SK-N-SH (cell line): Measurements from ENCODE around the gene ANO2. TPM values are rescaled to one million over a fixed set of nuclear protein-coding genes. Genes with fewer than 3 reads are reported as not detected.

ENCODE experiments used
- CTCF ChIA-PET: fragments of 300-600, 350-600 bp; formaldehyde crosslinking; extraction: SDS; loops from one replicate; lab custom pipeline; 2021; lab: Yijun Ruan, JAX
- POLR2A ChIA-PET: fragments of 350-600 bp; sonication (Branson Sonifier 250); formaldehyde crosslinking; extraction: SDS; loops from one replicate; lab custom pipeline; 2020; ENCODE audit warnings: antibody characterized with exemption, inconsistent platforms; lab: Yijun Ruan, JAX
- DNase-seq: peaks from one replicate; pipeline ENCODE4 v3.0.0; 2012
- H2AFZ ChIP-seq: fragments of 200-600 bp; sonication (generic); 2 replicates; pipeline ENCODE4 v1.8.1; 2016; ENCODE audit warnings: antibody characterized with exemption, mild to moderate bottlenecking, low read depth
- H3F3A ChIP-seq: fragments of 200-600 bp; sonication (generic); replicated peaks from 2 replicates; pipeline ENCODE3; 2016; ENCODE audit warnings: antibody characterized with exemption, mild to moderate bottlenecking; ENCODE audit not compliant: insufficient read depth
- H3K27ac ChIP-seq, 2 experiments: fragments of 200-500 bp in 1 of 2; fragments of 200-600 bp in 1 of 2; sonication (Bioruptor generic) in 1 of 2; sonication (generic), shearing (Covaris generic) in 1 of 2; 2 replicates each; pipeline versions ENCODE4 v1.5.1 to v1.6.1; 2014 to 2016; ENCODE audit warnings: low read depth in 2 of 2, inconsistent platforms in 1 of 2, low read length in 1 of 2, mild to moderate bottlenecking in 1 of 2, mixed read lengths in 1 of 2
- H3K27me3 ChIP-seq: fragments of 200-600 bp; sonication (generic), shearing (Covaris generic); 2 replicates; pipeline ENCODE4 v1.6.1; 2016; ENCODE audit warnings: mixed run types; ENCODE audit not compliant: insufficient read depth
- H3K36me3 ChIP-seq, 2 experiments: fragments of 200-500 bp in 1 of 2; fragments of 200-600 bp in 1 of 2; sonication (Bioruptor generic) in 1 of 2; sonication (generic) in 1 of 2; replicated peaks in 1 of 2; 2 replicates each; pipeline versions ENCODE3 to v1.5.1; 2014 to 2016; ENCODE audit warnings: low read length in 1 of 2, mild to moderate bottlenecking in 1 of 2; ENCODE audit not compliant: insufficient read depth in 2 of 2, control insufficient read depth in 1 of 2
- H3K4me1 ChIP-seq, 2 experiments: fragments of 200-500 bp in 1 of 2; fragments of 200-600 bp in 1 of 2; sonication (Bioruptor generic) in 1 of 2; sonication (generic), shearing (Covaris generic) in 1 of 2; 2 replicates each; pipeline versions ENCODE4 v1.5.1 to v1.6.1; 2014 to 2016; ENCODE audit warnings: low read depth in 1 of 2, low read length in 1 of 2, mixed run types in 1 of 2; ENCODE audit not compliant: insufficient read depth in 2 of 2, control insufficient read depth in 1 of 2
- H3K4me2 ChIP-seq: fragments of 200-600 bp; sonication (generic), shearing (Covaris generic); 2 replicates; pipeline ENCODE4 v1.6.1; 2017; ENCODE audit warnings: mixed run types
- H3K4me3 ChIP-seq, 2 experiments: fragments of 200-500 bp in 1 of 2; fragments of 200-600 bp in 1 of 2; sonication (Bioruptor generic) in 1 of 2; sonication (generic), shearing (Covaris generic) in 1 of 2; 2 replicates each; pipeline versions ENCODE4 v1.5.1 to v1.8.1; 2014 to 2016; ENCODE audit warnings: low read depth in 2 of 2, inconsistent platforms in 1 of 2, low read length in 1 of 2, mild to moderate bottlenecking in 1 of 2, mixed read lengths in 1 of 2, moderate library complexity in 1 of 2
- H3K79me2 ChIP-seq: fragments of 200-600 bp; sonication (generic); 2 replicates; pipeline ENCODE4 v1.8.1; 2017; ENCODE audit warnings: mild to moderate bottlenecking; ENCODE audit not compliant: insufficient read depth
- H3K9ac ChIP-seq: fragments of 200-600 bp; sonication (generic); 2 replicates; pipeline ENCODE4 v1.6.1; 2017; ENCODE audit warnings: mixed run types
- H3K9me2 ChIP-seq: fragments of 200-600 bp; sonication (generic); 2 replicates; pipeline ENCODE4 v1.6.1; 2017; ENCODE audit warnings: mixed run types
- H3K9me3 ChIP-seq: fragments of 200-600 bp; sonication (generic); 2 replicates; pipeline ENCODE4 v1.6.1; 2017; ENCODE audit warnings: mixed run types, mild to moderate bottlenecking, moderate library complexity
- H4K20me1 ChIP-seq: fragments of 200-600 bp; sonication (generic); 2 replicates; pipeline ENCODE4 v1.6.1; 2017; ENCODE audit warnings: mild to moderate bottlenecking, mixed run types; ENCODE audit not compliant: insufficient read depth
- CHD2 ChIP-seq: fragments of 150-350 bp; IDR thresholded peaks from 2 replicates; pipeline ENCODE4 v1.6.1; 2018; ENCODE audit warnings: low read length; ENCODE audit not compliant: partially characterized antibody
- CTCF ChIP-seq: fragments of 200-600 bp; sonication (generic); IDR thresholded peaks from 2 replicates; pipeline ENCODE4 v1.6.1; 2017; ENCODE audit warnings: antibody characterized with exemption, mild to moderate bottlenecking, moderate library complexity
- ELF1 ChIP-seq: IDR thresholded peaks from 2 replicates; pipeline ENCODE4 v1.4.0; 2012
- EP300 ChIP-seq, 2 experiments: IDR thresholded peaks; 2 replicates each; pipeline versions ENCODE4 v1.4.0 to v1.6.1; 2012; ENCODE audit warnings: borderline replicate concordance in 1 of 2, low read depth in 1 of 2, low read length in 1 of 2
- FOSL2 ChIP-seq: IDR thresholded peaks from 2 replicates; pipeline ENCODE4 v1.4.0; 2012; ENCODE audit warnings: low read depth, mild to moderate bottlenecking, moderate library complexity, borderline replicate concordance
- FOXJ3 ChIP-seq: sonication (generic); formaldehyde crosslinking; IDR thresholded peaks from 2 replicates; pipeline ENCODE4 v1.5.1; 2020; ENCODE audit warnings: mild to moderate bottlenecking, missing genetic modification reagents
- MXI1 ChIP-seq: IDR thresholded peaks from 2 replicates; pipeline ENCODE4 v1.6.1; 2012; ENCODE audit warnings: mild to moderate bottlenecking, low read depth, low read length, improper control_type of control experiment
- NFIC ChIP-seq: IDR thresholded peaks from 2 replicates; pipeline ENCODE4 v1.4.0; 2012; ENCODE audit warnings: borderline replicate concordance
- NRF1 ChIP-seq: IDR thresholded peaks from 2 replicates; pipeline ENCODE4 v1.6.1; 2012; ENCODE audit warnings: low read depth, mild to moderate bottlenecking, low read length
- PBX3 ChIP-seq: IDR thresholded peaks from 2 replicates; pipeline ENCODE4; 2012
- POLR2AphosphoS5 ChIP-seq: IDR thresholded peaks from 2 replicates; pipeline ENCODE4 v1.6.1; 2012; ENCODE audit warnings: low read depth, low read length
- RFX5 ChIP-seq: IDR thresholded peaks from 2 replicates; pipeline ENCODE4 v1.6.1; 2012; ENCODE audit warnings: mild to moderate bottlenecking, improper control_type of control experiment, low read length
- RXRA ChIP-seq: IDR thresholded peaks from 2 replicates; pipeline ENCODE4 v1.4.0; 2012; ENCODE audit warnings: low read depth, mild to moderate bottlenecking, borderline replicate concordance
- SIN3A ChIP-seq: IDR thresholded peaks from 2 replicates; pipeline ENCODE4 v1.6.1; 2012; ENCODE audit warnings: low read depth, mild to moderate bottlenecking, low read length, moderate library complexity, borderline replicate concordance
- TAF1 ChIP-seq: IDR thresholded peaks from 2 replicates; pipeline ENCODE4 v1.6.1; 2012; ENCODE audit warnings: low read depth, mild to moderate bottlenecking, low read length, moderate library complexity, borderline replicate concordance
- TCF12 ChIP-seq: IDR thresholded peaks from 2 replicates; pipeline ENCODE4 v1.4.0; 2012
- TEAD4 ChIP-seq: IDR thresholded peaks from 2 replicates; pipeline ENCODE4 v1.4.0; 2012; ENCODE audit warnings: mild to moderate bottlenecking, borderline replicate concordance; ENCODE audit not compliant: insufficient read depth
- USF1 ChIP-seq: IDR thresholded peaks from 2 replicates; pipeline ENCODE4 v1.4.0; 2012; ENCODE audit warnings: low read depth, borderline replicate concordance
- YY1 ChIP-seq: IDR thresholded peaks from 2 replicates; pipeline ENCODE4 v1.4.0; 2012; ENCODE audit warnings: low read depth, mild to moderate bottlenecking
- WGBS: methylation state at CpG from one replicate; pipeline ENCODE4 v1.1.6; 2017; ENCODE audit warnings: low lambda C conversion rate; 5-methylcytosine and 5-hydroxymethylcytosine counted together
- polyA plus RNA-seq, 3 experiments: library from polyadenylated mRNA; depleted of rRNA; stranded (reverse); fragments of >200 nt; gene quantifications; 2 replicates each; pipeline ENCODE4 v1.2.3, GENCODE V29; 2012
- TF ChIP-seq, protein P1 (sequence below): IDR thresholded peaks from 2 replicates; pipeline ENCODE4 v1.4.0; 2012; ENCODE audit warnings: low read depth
- TF ChIP-seq, protein P2 (sequence below): IDR thresholded peaks from 2 replicates; pipeline ENCODE4 v1.4.0; 2012; ENCODE audit warnings: low read depth, borderline replicate concordance

Gene ANO2
- polyA plus RNA-seq, 1 of the 3 experiments (the other 2 are of a cell fraction) = not detected

DNA sequence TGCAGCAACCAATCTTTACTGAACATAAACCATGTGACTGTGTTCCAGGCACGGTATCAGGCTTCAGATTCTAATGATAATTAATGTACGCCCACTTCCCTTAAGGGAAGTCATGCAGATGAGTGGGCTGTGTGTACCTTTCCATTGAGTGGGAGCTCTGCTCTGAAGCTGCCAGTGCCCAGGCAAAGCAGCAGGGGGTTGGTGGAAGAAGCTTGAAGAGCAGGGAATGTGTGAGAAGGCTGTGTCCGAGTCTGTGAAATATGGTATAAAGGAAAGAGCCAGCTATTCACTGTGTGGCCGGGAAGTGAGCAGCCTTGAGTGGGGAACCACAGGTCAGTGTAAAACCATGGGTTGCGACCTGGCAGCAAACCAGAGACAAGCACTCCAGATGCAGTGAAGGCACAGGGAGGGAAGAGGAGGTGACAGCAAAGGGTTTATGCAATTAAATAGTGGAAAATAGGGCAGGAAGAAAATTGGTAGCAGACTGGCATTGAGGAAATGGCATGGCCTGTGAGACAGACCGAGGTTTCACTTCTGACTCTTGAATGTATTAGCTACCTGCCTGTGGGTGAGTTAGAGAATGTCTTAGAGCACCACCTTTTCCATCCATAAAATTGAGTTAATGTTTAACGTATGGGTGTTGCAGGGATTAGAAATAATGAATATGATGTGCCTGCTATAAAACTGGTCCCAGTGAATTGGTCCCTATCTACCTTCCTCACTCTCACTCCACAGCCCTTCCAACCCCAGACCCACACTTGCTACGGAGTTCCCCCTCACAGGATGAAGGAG is 396.7 kb downstream of the ANO2 start (continued):
- TF ChIP-seq FOXJ3 (no peak), TCF12 (no peak), SIN3A (no peak), FOSL2 (no peak), POLR2AphosphoS5 (no peak), ELF1 (no peak), YY1 (no peak), TAF1 (no peak), USF1 (no peak), NRF1 (no peak), CTCF (no peak), PBX3 (no peak), RXRA (no peak), TEAD4 (no peak)

GRCh38 chr12:5546616-5547015 is 398.4 kb downstream of the ANO2 start:
- no peak overlapping the region for H2AFZ ChIP-seq
- H3K36me3 ChIP-seq = no peaks in the 10 kb centered on the region
- H3K4me1 ChIP-seq = no peaks in the 10 kb centered on the region
- H3K9ac ChIP-seq = no peak overlapping the region
- no peaks in the 10 kb centered on the region for H3F3A ChIP-seq
- no peak overlapping the region for H3K27ac ChIP-seq
- no peaks in the 10 kb centered on the region for H3K9me3 ChIP-seq
- H3K9me2 ChIP-seq = peaks cover 4% of the 10 kb centered on the region; the same call in 1 of the 2 replicates
- H3K4me3 ChIP-seq = no peak overlapping the region
- POLR2A ChIA-PET = no interaction called here
- peaks cover 20% of the 10 kb centered on the region for H3K27me3 ChIP-seq
- H3K79me2 ChIP-seq = no peaks in the 10 kb centered on the region
- H4K20me1 ChIP-seq = no peaks in the 10 kb centered on the region
- TF ChIP-seq ELF1 (no peak), YY1 (no peak), CHD2 (no peak), NFIC (no peak), MXI1 (no peak), RXRA (no peak), NRF1 (no peak), TEAD4 (no peak), RFX5 (no peak), EP300 (IDR thresholded peaks at IDR 0.05; ENCODE audit: borderline replicate concordance in 1 of 2, low read depth in 1 of 2, low read length in 1 of 2) (no peak)
- TF ChIP-seq, protein P1, sequence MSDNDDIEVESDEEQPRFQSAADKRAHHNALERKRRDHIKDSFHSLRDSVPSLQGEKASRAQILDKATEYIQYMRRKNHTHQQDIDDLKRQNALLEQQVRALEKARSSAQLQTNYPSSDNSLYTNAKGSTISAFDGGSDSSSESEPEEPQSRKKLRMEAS = no peak
- TF ChIP-seq, protein P2, sequence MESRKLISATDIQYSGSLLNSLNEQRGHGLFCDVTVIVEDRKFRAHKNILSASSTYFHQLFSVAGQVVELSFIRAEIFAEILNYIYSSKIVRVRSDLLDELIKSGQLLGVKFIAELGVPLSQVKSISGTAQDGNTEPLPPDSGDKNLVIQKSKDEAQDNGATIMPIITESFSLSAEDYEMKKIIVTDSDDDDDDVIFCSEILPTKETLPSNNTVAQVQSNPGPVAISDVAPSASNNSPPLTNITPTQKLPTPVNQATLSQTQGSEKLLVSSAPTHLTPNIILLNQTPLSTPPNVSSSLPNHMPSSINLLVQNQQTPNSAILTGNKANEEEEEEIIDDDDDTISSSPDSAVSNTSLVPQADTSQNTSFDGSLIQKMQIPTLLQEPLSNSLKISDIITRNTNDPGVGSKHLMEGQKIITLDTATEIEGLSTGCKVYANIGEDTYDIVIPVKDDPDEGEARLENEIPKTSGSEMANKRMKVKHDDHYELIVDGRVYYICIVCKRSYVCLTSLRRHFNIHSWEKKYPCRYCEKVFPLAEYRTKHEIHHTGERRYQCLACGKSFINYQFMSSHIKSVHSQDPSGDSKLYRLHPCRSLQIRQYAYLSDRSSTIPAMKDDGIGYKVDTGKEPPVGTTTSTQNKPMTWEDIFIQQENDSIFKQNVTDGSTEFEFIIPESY = no peak
- CTCF ChIA-PET = no interaction called here
- H3K4me2 ChIP-seq = no peak overlapping the region
- no peak for DNase-seq
- WGBS = 3% methylated on average over 6 of the region's 6 CpGs
